ENCODE results near the gene NUDT1.

Gene NUDT1

DNA sequence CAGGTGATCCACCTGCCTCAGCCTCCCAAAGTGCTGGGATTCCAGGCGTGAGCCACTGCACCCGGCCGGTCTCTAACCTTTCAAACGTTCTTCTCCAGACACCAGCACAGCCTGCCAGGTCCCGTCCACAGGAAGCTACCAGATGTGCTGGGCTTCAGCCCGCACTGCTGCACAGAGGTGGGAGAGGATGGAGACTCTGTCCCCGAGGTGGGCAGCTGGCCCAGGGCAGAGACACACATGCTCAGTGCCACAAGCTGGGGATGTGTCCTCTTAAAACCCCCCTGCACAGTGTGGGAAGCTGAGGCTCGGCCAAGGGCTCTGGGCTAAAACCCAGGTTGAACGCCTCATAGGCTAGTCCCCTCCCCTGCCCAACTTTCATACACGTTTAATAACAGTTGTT is 9.4 kb downstream of the NUDT1 start:
- no peak for DNase-seq

- no peak for DNase-seq
Observed at GRCh38 chr7:2251841-2252771, 10.1 kb downstream of the NUDT1 start.

DNA sequence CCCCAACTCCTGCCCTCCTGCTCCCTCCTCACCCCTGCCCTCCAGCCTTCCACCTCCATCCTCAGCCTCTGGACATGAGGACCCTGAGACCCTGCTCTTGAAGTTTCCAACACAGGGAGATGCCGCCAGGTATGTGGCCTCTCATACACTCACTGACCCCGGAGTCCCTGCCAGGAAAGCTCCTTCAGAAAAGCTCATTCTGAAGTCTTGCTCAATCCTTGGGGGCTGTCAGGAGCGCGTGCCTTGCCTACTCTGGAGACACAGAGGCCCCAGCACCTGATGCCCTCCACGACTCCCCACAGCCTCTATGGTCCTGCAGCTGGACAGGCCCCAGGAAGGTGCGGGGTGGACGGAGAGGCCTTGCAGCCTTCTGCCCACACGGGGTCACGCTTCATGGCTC is 11.0 kb downstream of the NUDT1 start:
- no peak for DNase-seq

GRCh38 chr7:2253525-2254244 is 11.7 kb downstream of the NUDT1 start:
- no peak for DNase-seq

DNA sequence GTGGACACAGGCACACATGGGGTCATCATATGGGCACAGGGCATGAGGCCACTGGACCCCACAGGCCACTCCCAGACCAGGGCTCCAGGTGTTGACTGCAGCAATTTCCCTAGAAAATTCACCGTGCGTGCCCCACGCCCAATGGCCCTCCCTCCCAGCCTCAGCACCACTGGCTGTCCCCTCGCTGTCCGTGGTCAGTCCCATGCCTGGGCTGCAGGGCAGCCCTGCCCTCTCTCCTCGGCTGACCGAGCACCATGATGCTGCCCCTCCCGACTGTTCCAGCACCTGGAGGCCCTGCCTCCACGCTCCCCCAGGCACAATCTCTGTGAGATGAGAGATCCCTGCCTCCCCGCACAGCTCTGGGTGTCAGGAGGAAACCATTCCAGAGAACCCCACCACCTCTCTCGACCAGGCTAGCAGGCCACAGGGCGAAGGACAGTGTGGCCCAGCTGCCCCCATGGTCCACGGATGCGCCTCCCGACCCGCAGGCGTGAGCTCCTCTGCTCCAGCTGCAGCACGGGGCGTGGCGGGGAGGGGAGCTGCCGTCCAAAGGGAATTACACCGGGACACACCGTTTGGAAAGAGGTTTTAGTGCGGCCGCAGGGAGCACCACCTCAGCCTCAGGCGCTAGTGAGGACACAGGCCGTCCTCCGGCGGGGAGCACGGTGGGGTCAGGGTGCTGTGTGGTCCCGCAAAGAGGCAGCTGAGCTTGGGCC is 12.6 kb downstream of the NUDT1 start:
- DNase-seq = no peak

DNA sequence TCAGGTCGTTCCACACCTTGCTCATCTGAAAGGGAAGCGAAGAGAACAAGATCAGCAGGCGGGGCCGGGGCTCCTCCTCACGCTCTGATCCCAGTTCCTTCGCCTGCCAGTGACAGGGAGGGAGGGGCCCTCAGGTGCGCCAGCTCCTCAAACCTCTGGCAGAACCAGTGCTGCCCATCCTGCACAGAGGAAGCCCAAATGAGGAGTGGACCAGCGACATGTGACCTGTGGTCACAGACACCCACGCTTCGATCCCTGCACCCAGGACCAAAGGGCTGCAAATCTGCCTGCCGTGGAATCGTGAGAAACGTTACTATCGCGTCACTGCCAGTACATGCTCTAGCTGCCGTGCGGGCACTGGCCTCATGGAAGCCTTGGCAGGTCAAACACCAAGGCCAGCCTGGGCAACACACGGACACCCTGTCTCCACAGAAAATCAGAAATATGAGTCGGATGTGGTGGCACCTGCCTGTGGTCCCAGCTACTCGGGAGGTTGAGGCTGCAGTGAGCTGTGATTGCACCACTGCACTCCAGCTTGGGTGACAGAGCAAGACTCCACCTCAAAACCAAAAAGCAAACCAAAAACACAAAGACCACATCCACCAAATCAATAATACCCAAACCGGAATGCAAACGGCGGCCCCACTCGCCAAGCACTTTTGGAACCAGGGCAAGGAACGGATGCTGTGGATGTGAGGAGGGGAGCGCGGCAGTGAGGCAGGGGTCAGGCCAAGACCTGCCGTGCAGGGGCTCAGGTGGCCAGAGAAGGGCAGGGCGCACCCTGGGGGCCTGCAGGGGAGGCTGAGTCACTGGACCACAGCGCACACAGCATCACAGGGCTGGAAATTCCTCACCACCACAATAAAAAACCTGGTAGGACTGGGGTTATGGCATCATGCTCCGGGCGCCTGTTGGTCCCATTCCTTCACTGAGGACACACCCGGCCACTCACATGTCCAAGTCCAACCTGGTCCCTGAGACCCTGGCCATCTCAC is 13.4 kb downstream of the NUDT1 start:
- DNase-seq = no peak

- DNase-seq = no peak
Observed at GRCh38 chr7:2256306-2257045, 14.4 kb downstream of the NUDT1 start.

GRCh38 chr7:2257046-2257551 is 15.1 kb downstream of the NUDT1 start:
- DNase-seq = no peak

DNA sequence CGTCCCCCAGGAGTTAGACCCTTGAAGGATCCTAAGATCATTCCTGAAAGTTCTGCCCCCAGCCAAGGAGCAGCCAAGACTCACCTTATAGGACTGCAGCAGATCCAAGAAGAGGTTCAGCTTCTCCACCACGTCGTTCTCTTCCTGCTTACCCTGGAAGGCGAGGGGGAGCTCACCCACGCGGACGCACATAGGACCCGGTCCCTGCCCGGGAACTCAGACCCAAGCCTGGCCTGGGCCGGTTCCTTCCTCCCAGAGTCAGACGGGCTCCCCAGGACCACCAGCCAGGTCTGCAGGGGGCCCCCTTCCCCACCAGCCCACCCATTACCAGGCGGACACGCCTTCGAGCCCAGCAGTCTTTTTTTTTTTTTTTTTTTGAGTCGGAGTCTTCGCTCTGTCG is 15.6 kb downstream of the NUDT1 start:
- DNase-seq = no peak

GRCh38 chr7:2258661-2259365 is 16.8 kb downstream of the NUDT1 start:
- DNase-seq = no peak

DNA sequence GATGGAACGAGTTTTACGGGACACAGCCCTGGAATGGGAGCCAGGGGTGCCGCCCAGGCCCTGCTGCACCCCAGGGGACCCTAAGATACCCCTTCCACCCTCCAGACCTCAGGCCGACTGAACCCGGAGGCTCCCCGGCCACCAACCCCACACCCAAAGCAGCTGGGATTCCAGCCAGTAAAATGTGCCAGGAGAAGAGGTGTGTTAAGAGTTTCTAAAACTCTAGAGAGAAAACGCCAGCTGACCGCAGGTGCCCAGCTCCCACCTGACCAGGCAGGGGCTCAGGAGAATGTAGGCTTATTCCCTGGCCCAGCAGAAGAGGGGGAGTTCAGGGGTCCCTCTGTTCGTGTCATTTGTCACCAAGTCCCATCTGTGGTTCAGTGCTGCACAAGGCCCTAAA is 17.5 kb downstream of the NUDT1 start:
- no peak for DNase-seq

DNA sequence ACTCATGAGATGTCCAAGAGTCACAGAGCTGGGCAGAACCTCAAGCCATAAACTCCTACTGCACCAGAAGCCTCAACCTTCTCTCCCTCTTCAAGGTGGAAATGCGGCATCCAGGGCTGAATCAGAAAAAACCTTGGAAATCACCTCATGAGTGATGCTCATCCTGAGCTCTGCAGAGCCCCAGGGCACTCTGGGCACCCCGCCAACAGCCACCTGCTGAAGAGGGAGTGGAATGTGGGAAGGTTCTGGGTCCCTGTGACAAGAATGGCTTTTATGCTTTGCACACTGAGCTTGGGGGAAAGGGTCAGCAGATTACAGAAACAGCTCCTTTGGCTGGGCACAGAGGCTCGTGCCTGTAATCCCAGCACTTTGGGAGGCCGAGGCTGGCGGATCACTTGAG is 18.8 kb downstream of the NUDT1 start:
- DNase-seq = peak; percentile 67

DNA sequence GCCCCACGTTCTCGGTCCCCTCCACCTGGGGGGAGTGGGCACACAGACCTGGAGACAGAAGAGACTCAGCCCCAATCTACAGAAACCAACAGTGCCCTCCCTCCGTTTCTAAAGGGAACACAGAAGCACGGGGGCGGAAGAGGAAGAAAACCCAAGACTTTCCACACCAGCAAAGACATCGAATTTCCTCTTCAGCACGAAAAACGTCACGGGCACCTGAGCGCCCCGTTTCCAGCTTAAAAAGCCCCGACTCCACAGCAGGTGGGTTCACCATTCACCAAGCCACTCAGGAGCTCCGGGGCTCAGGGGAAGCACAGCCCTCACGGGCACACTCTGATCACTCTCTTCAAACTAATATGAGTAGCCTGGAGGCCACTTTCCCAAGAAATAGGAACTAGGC is 19.6 kb downstream of the NUDT1 start:
- no peak for DNase-seq

DNA sequence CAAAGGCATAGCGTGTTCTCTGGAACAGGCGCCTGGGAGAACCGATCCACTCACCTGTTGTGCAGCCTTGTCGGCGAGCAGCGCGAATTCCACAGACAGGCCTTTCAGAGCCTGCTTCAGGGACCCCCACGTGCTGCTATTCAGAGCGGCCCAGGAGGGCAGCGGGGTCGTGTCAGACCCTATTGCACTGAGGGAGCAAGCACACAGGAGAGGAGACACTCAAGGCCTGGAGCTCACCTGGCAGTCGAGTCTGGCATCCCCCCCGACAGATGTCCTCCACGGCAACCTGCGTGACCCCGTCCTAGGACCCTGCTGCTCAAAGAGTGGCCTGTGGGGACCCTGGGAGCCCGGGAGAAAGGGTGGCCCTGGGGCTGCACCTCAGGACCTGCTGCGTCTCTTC is 21.1 kb downstream of the NUDT1 start:
- DNase-seq = no peak

GRCh38 chr7:2264158-2264557 is 22.1 kb downstream of the NUDT1 start:
- no peak for DNase-seq

GRCh38 chr7:2266911-2267310 is 24.9 kb downstream of the NUDT1 start:
- peak; percentile 15 for DNase-seq

- DNase-seq = peak; percentile 8
Observed at GRCh38 chr7:2269089-2269990, 27.3 kb downstream of the NUDT1 start.

- peak; percentile 10 for DNase-seq
Observed at GRCh38 chr7:2269991-2270460, 28.0 kb downstream of the NUDT1 start.

DNA sequence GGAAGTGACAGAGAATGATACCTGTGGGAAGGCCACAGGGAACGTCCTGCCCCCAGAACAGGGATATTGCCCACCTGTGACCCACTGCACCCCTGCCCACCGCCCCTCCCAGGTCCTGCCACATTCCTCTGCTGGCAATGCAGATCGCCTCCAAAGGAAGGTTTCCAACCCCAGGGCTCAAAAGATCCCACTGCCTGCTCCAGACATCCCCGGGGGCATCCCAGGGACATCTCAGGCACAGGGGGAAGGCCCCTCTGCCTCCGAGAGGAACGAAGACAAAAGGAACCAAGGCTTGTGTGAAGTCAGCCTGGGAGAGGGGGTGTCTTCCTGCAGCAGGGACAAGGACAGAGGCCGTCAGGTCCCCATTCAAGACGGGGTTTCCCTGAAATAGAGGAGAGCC is 28.5 kb downstream of the NUDT1 start:
- DNase-seq = peak; percentile 6

All from 8988T (cell line).